Measurements from ENCODE around the gene KLHL25. TPM values are rescaled to one million over a fixed set of nuclear protein-coding genes. Genes with fewer than 3 reads are reported as not detected.

KLHL25 gene
- total RNA-seq, 2 experiments from 2014 or later = 5.3 to 5.7 TPM

- H3K4me1 Mint-ChIP-seq (ENCODE audit: low read depth) = peaks cover 62% of the 10 kb centered on the region
- H3K27ac Mint-ChIP-seq = peak overlapping the region; percentile 24
- H3K4me3 Mint-ChIP-seq = no peak overlapping the region
- H3K27me3 Mint-ChIP-seq = no peaks in the 10 kb centered on the region
- intact Hi-C loops (cut with micrococcal nuclease) = no loop called here
- POLR2A ChIA-PET = interaction anchor here (0.6 kb wide), 1 partner anchor 59 kb away, joined by 6 read pairs; no protein-coding TSS in a partner anchor
- no peaks in the 10 kb centered on the region for H3K9me3 Mint-ChIP-seq
- H3K36me3 Mint-ChIP-seq = peaks cover 74% of the 10 kb centered on the region
- DNase-seq = no peak
- CTCF ChIA-PET = interaction anchor here (1.3 to 8.0 kb wide), 3 partner anchors 106 to 430 kb away, joined by 3 to 92 read pairs (median 4); no protein-coding TSS in a partner anchor
Measured at GRCh38 chr15:85726454-85726853, 68.3 kb downstream of the KLHL25 start.

GRCh38 chr15:85725564-85725963 is 69.2 kb downstream of the KLHL25 start:
- Mint-ChIP-seq H3K27me3 (no peaks in the 10 kb centered on the region), H3K9me3 (no peaks in the 10 kb centered on the region), H3K36me3 (peaks cover 75% of the 10 kb centered on the region), H3K4me1 (ENCODE audit: low read depth) (peaks cover 66% of the 10 kb centered on the region), H3K27ac (peak overlapping the region; percentile 93), H3K4me3 (no peak overlapping the region)
- ChIA-PET CTCF (interaction anchor here (0.6 to 8.0 kb wide), 6 partner anchors 14 to 119 kb away, joined by 3 to 92 read pairs (median 3); no protein-coding TSS in a partner anchor), POLR2A (interaction anchor here (0.6 kb wide), 1 partner anchor 60 kb away, joined by 6 read pairs; no protein-coding TSS in a partner anchor)
- DNase-seq = no peak
- intact Hi-C loops (cut with micrococcal nuclease) = loop anchor here (2.0 kb wide), 1 partner anchor 69 kb away; the partner anchor contains the start of gene KLHL25

- Mint-ChIP-seq H3K27me3 (no peaks in the 10 kb centered on the region), H3K9me3 (no peaks in the 10 kb centered on the region), H3K27ac (peak overlapping the region; percentile 93), H3K4me3 (no peak overlapping the region), H3K36me3 (peaks cover 73% of the 10 kb centered on the region), H3K4me1 (ENCODE audit: low read depth) (peaks cover 66% of the 10 kb centered on the region)
- intact Hi-C loops (cut with micrococcal nuclease) = loop anchor here (2.0 kb wide), 1 partner anchor 70 kb away; the partner anchor contains the start of gene KLHL25
- CTCF ChIA-PET = interaction anchor here (0.6 to 2.6 kb wide), 8 partner anchors 14 to 237 kb away, joined by 3 to 23 read pairs (median 3); no protein-coding TSS in a partner anchor
- POLR2A ChIA-PET = interaction anchor here (0.8 to 1.5 kb wide), 3 partner anchors 15 to 18 kb away, joined by 3 to 5 read pairs (median 4); no protein-coding TSS in a partner anchor
- DNase-seq = no peak
Measured at GRCh38 chr15:85725019-85725418, 69.7 kb downstream of the KLHL25 start.

- DNase-seq = peak; percentile 44
- no peaks in the 10 kb centered on the region for H3K27me3 Mint-ChIP-seq
- H3K27ac Mint-ChIP-seq = peak overlapping the region; percentile 93
- intact Hi-C loops (cut with micrococcal nuclease) = loop anchor here (1.0 to 5.0 kb wide), 5 partner anchors 17 to 142 kb away; partner anchors contain the start of gene KLHL25
- CTCF ChIA-PET = interaction anchor here (0.5 to 2.6 kb wide), 9 partner anchors 13 to 237 kb away, joined by 3 to 23 read pairs (median 4); no protein-coding TSS in a partner anchor
- peaks cover 71% of the 10 kb centered on the region for H3K36me3 Mint-ChIP-seq
- POLR2A ChIA-PET = interaction anchor here (0.7 to 1.5 kb wide), 6 partner anchors 12 to 78 kb away, joined by 3 to 7 read pairs (median 4); no protein-coding TSS in a partner anchor
- H3K4me1 Mint-ChIP-seq (ENCODE audit: low read depth) = peaks cover 64% of the 10 kb centered on the region
- H3K9me3 Mint-ChIP-seq = no peaks in the 10 kb centered on the region
- peak overlapping the region; percentile 58 for H3K4me3 Mint-ChIP-seq
Measured at GRCh38 chr15:85723960-85724945, 70.5 kb downstream of the KLHL25 start.

- peaks cover 73% of the 10 kb centered on the region for H3K4me1 Mint-ChIP-seq (ENCODE audit: low read depth)
- peaks cover 80% of the 10 kb centered on the region for H3K36me3 Mint-ChIP-seq
- ChIA-PET CTCF (interaction anchor here (1.2 kb wide), 1 partner anchor 30 kb away, joined by 4 read pairs; no protein-coding TSS in a partner anchor), POLR2A (no interaction called here)
- no peak for DNase-seq
- no peak overlapping the region for H3K4me3 Mint-ChIP-seq
- no peaks in the 10 kb centered on the region for H3K9me3 Mint-ChIP-seq
- H3K27me3 Mint-ChIP-seq = no peaks in the 10 kb centered on the region
- peak overlapping the region; percentile 93 for H3K27ac Mint-ChIP-seq
- intact Hi-C loops (cut with micrococcal nuclease) = loop anchor here (5.0 kb wide), 1 partner anchor 105 kb away; no protein-coding TSS in a partner anchor
Measured at GRCh38 chr15:85722374-85723152, 72.2 kb downstream of the KLHL25 start.

- Mint-ChIP-seq H3K4me3 (no peak overlapping the region), H3K9me3 (no peaks in the 10 kb centered on the region), H3K27ac (peak overlapping the region; percentile 39), H3K4me1 (ENCODE audit: low read depth) (peaks cover 67% of the 10 kb centered on the region), H3K27me3 (no peaks in the 10 kb centered on the region), H3K36me3 (peaks cover 68% of the 10 kb centered on the region)
- ChIA-PET CTCF (interaction anchor here (2.1 kb wide), 1 partner anchor 11 kb away, joined by 6 read pairs; no protein-coding TSS in a partner anchor), POLR2A (no interaction called here)
- intact Hi-C loops (cut with micrococcal nuclease) = no loop called here
- DNase-seq = no peak
Measured at GRCh38 chr15:85718981-85719380, 75.7 kb downstream of the KLHL25 start.

- ChIA-PET CTCF (interaction anchor here (2.1 kb wide), 1 partner anchor 11 kb away, joined by 6 read pairs; no protein-coding TSS in a partner anchor), POLR2A (no interaction called here)
- no peaks in the 10 kb centered on the region for H3K9me3 Mint-ChIP-seq
- H3K36me3 Mint-ChIP-seq = peaks cover 68% of the 10 kb centered on the region
- no peak for DNase-seq
- no peaks in the 10 kb centered on the region for H3K27me3 Mint-ChIP-seq
- peaks cover 67% of the 10 kb centered on the region for H3K4me1 Mint-ChIP-seq (ENCODE audit: low read depth)
- H3K27ac Mint-ChIP-seq = peak overlapping the region; percentile 52
- no peak overlapping the region for H3K4me3 Mint-ChIP-seq
- intact Hi-C loops (cut with micrococcal nuclease) = no loop called here
Measured at GRCh38 chr15:85718271-85718971, 76.3 kb downstream of the KLHL25 start.

- peaks cover 65% of the 10 kb centered on the region for H3K4me1 Mint-ChIP-seq (ENCODE audit: low read depth)
- no peak overlapping the region for H3K4me3 Mint-ChIP-seq
- CTCF ChIA-PET = interaction anchor here (2.1 kb wide), 1 partner anchor 13 kb away, joined by 6 read pairs; no protein-coding TSS in a partner anchor
- no peaks in the 10 kb centered on the region for H3K27me3 Mint-ChIP-seq
- intact Hi-C loops (cut with micrococcal nuclease) = no loop called here
- no peak for DNase-seq
- H3K36me3 Mint-ChIP-seq = peaks cover 63% of the 10 kb centered on the region
- peak overlapping the region; percentile 76 for H3K27ac Mint-ChIP-seq
- POLR2A ChIA-PET = no interaction called here
- no peaks in the 10 kb centered on the region for H3K9me3 Mint-ChIP-seq
Measured at GRCh38 chr15:85717212-85717611, 77.5 kb downstream of the KLHL25 start.

GRCh38 chr15:85716261-85716660 is 78.5 kb downstream of the KLHL25 start:
- Mint-ChIP-seq H3K27ac (peak overlapping the region; percentile 76), H3K27me3 (no peaks in the 10 kb centered on the region), H3K4me3 (no peak overlapping the region), H3K36me3 (peaks cover 62% of the 10 kb centered on the region), H3K4me1 (ENCODE audit: low read depth) (peaks cover 66% of the 10 kb centered on the region), H3K9me3 (no peaks in the 10 kb centered on the region)
- intact Hi-C loops (cut with micrococcal nuclease) = no loop called here
- DNase-seq = no peak
- ChIA-PET POLR2A (no interaction called here), CTCF (no interaction called here)

- CTCF ChIA-PET = interaction anchor here (0.9 to 4.4 kb wide), 5 partner anchors 9 to 207 kb away, joined by 3 to 23 read pairs (median 4); no protein-coding TSS in a partner anchor
- Mint-ChIP-seq H3K4me1 (ENCODE audit: low read depth) (peaks cover 69% of the 10 kb centered on the region), H3K9me3 (no peaks in the 10 kb centered on the region), H3K27me3 (no peaks in the 10 kb centered on the region), H3K27ac (peak overlapping the region; percentile 64), H3K36me3 (peaks cover 47% of the 10 kb centered on the region), H3K4me3 (no peak overlapping the region)
- POLR2A ChIA-PET = interaction anchor here (0.6 to 4.4 kb wide), 3 partner anchors 10 to 20 kb away, joined by 3 to 38 read pairs (median 3); no protein-coding TSS in a partner anchor
- DNase-seq = peak; percentile 22
- intact Hi-C loops (cut with micrococcal nuclease) = no loop called here
Measured at GRCh38 chr15:85711580-85712192, 83.0 kb downstream of the KLHL25 start.
